Measurements from ENCODE around the gene CELF4.

GRCh38 chr18:37341016-37341415 lies 224.6 kb downstream of the CELF4 start:
- TF ChIP-seq POLR2A (IDR thresholded peaks at IDR 0.05; ENCODE audit: low read depth, low read length) = no peak
- no peak for TF ChIP-seq POLR2AphosphoS5 (IDR thresholded peaks at IDR 0.05; ENCODE audit: low read depth, low read length)
- no peak for TF ChIP-seq TAF1 (IDR thresholded peaks at IDR 0.05; ENCODE audit: borderline replicate concordance, low read depth, low read length)

Measured in GM12892 (cell line).